HepG2 (cell line): ENCODE results near the gene SAMD8. TPM values are rescaled to one million over a fixed set of nuclear protein-coding genes. Genes with fewer than 3 reads are reported as not detected.

Experiments
- ARID3A ChIP-seq: IDR thresholded peaks from 2 replicates; pipeline ENCODE4 v1.6.1; 2012; ENCODE audit warnings: low read depth, low read length, improper control_type of control experiment
- ATF4 ChIP-seq, 2 experiments: fragments of 450-650 bp in 1 of 2; sonication (generic) in 1 of 2; formaldehyde crosslinking; IDR thresholded peaks; 2 replicates each; pipeline versions ENCODE4 v1.5.0 to v1.8.0; 2020 to 2022; ENCODE audit warnings: mild to moderate bottlenecking in 1 of 2, missing genetic modification reagents in 1 of 2
- DNMT3B ChIP-seq: conservative IDR thresholded peaks from 2 replicates; pipeline ENCODE4 v1.6.1; 2016; ENCODE audit warnings: missing biosample characterization, control low read depth
- DZIP1 ChIP-seq: sonication (generic); formaldehyde crosslinking; IDR thresholded peaks from 2 replicates; pipeline ENCODE4 v1.5.0; 2020; ENCODE audit warnings: mild to moderate bottlenecking, missing genetic modification reagents
- ETS1 ChIP-seq: sonication (generic); formaldehyde crosslinking; IDR thresholded peaks from 2 replicates; pipeline ENCODE4 v1.4.0; 2020; ENCODE audit warnings: missing genetic modification reagents
- GLMP ChIP-seq: sonication (generic); formaldehyde crosslinking; IDR thresholded peaks from 2 replicates; pipeline ENCODE4 v1.9.0; 2021; ENCODE audit warnings: missing genetic modification reagents, mild to moderate bottlenecking, borderline replicate concordance
- JUNB ChIP-seq: sonication (generic); formaldehyde crosslinking; IDR thresholded peaks from 2 replicates; pipeline ENCODE4 v1.8.0; 2022; ENCODE audit warnings: missing genetic modification reagents, mild to moderate bottlenecking, borderline replicate concordance
- KLF6 ChIP-seq: IDR thresholded peaks from 2 replicates; pipeline ENCODE4 v1.8.0; 2016; ENCODE audit warnings: missing biosample characterization, missing genetic modification reagents
- PAXIP1 ChIP-seq: sonication (generic); formaldehyde crosslinking; conservative IDR thresholded peaks from 2 replicates; pipeline ENCODE4 v1.4.0; 2020; ENCODE audit warnings: mild to moderate bottlenecking, missing genetic modification reagents, moderate library complexity
- PITX1 ChIP-seq: sonication (generic); formaldehyde crosslinking; IDR thresholded peaks from 2 replicates; pipeline ENCODE4 v1.5.1; 2020; ENCODE audit warnings: mild to moderate bottlenecking, missing genetic modification reagents
- ZFP36L2 ChIP-seq: sonication (generic); formaldehyde crosslinking; IDR thresholded peaks from 2 replicates; pipeline ENCODE4 v1.4.0; 2020; ENCODE audit warnings: missing genetic modification reagents
- ZNF274 ChIP-seq: sonication (generic); formaldehyde crosslinking; IDR thresholded peaks from 2 replicates; pipeline ENCODE4 v1.5.1; 2020; ENCODE audit warnings: mild to moderate bottlenecking, missing genetic modification reagents
- ZNF337 ChIP-seq: sonication (generic); formaldehyde crosslinking; IDR thresholded peaks from 2 replicates; pipeline ENCODE4 v1.5.1; 2020; ENCODE audit warnings: missing genetic modification reagents, low read depth, mild to moderate bottlenecking, borderline replicate concordance
- ZNF33A ChIP-seq: sonication (generic); formaldehyde crosslinking; IDR thresholded peaks from 2 replicates; pipeline ENCODE4 v1.5.1; 2020; ENCODE audit warnings: missing genetic modification reagents, mild to moderate bottlenecking, moderate library complexity, borderline replicate concordance
- ZNF343 ChIP-seq: sonication (generic); formaldehyde crosslinking; IDR thresholded peaks from 2 replicates; pipeline ENCODE4 v1.4.0; 2020; ENCODE audit warnings: mild to moderate bottlenecking, missing genetic modification reagents
- ZNF768 ChIP-seq: sonication (generic); formaldehyde crosslinking; IDR thresholded peaks from 2 replicates; pipeline ENCODE4 v1.4.0; 2020; ENCODE audit warnings: missing genetic modification reagents
- polyA plus RNA-seq, 8 experiments: library from polyadenylated mRNA; depleted of rRNA in 3 of 8; stranded (reverse) in 7 of 8; unstranded in 1 of 8; fragments of >200 nt; fragmentation: Illumina TruSeq in 4 of 8; extraction: Trizol in 4 of 8; gene quantifications; 2 replicates each; pipeline versions ENCODE4 v1.2.1 to v1.2.3, GENCODE V29; 2011 to 2016; ENCODE audit warnings: low read depth in 4 of 8, missing spikeins in 1 of 8, mixed read lengths in 1 of 8; ENCODE audit not compliant: insufficient read depth in 1 of 8
- total RNA-seq, 5 experiments: library from RNA; depleted of rRNA; stranded (reverse); fragments of >200 nt; fragmentation: Illumina TruSeq; extraction: Trizol; gene quantifications; 2 replicates each; pipeline ENCODE4 v1.2.3, GENCODE V29; 2016; ENCODE audit warnings: low read depth in 1 of 5

The SAMD8 gene
- total and polyA plus RNA-seq, 2 of the 13 experiments (the other 11 are each of a cell fraction or from before 2014, with no cell fraction given): 10.4 to 13.2 TPM

- TF ChIP-seq GLMP: no peak
- no peak for TF ChIP-seq DNMT3B (CRISPR knock-in tag)
- TF ChIP-seq ZNF274 (CRISPR knock-in tag): no peak
- TF ChIP-seq PAXIP1: peak; percentile 90
- TF ChIP-seq ZNF337 (CRISPR knock-in tag): no peak
- no peak for TF ChIP-seq ZNF343 (CRISPR knock-in tag)
- TF ChIP-seq ARID3A: no peak
- TF ChIP-seq JUNB (CRISPR knock-in tag): peak; percentile 13; the same call in 1 of the 2 replicates
- no peak for TF ChIP-seq ZFP36L2 (CRISPR knock-in tag)
- TF ChIP-seq PITX1 (CRISPR knock-in tag): peak; percentile 81
- TF ChIP-seq ETS1 (CRISPR knock-in tag): no peak
- no peak for TF ChIP-seq ZNF768 (CRISPR knock-in tag)
- TF ChIP-seq DZIP1: no peak
- TF ChIP-seq KLF6 (CRISPR knock-in tag): 0 out of 2 replicates have a peak, but pooled peaks have one; percentile 33
- no peak for TF ChIP-seq ZNF33A
- TF ChIP-seq ATF4 (CRISPR knock-in tag; IDR thresholded peaks at IDR 0.05): 0 out of 4 replicates have a peak, but pooled peaks of 1 of the 2 experiments have one; percentile 43
These were observed 56.8 kb downstream of the SAMD8 start (continued) for GRCh38 chr10:75168275-75168674.
